ENCODE data around the gene DNASE1L2. TPM values are rescaled to one million over a fixed set of nuclear protein-coding genes. Genes with fewer than 3 reads are reported as not detected.

DNASE1L2 gene
- total and polyA plus RNA-seq, 11 donors = 0.12 to 0.51 (median 0.34) TPM; not detected in 2

- WGBS, 4 donors = 1 to 5% (median 1%) methylated on average over 10 to 98 of the region's 98 CpGs
- H3K9me3 ChIP-seq = no peaks in the 10 kb centered on the region
Observed at GRCh38 chr16:2213817-2214718, 22.2 kb upstream of the DNASE1L2 start.

GRCh38 chr16:2214719-2214968 is 21.6 kb upstream of the DNASE1L2 start, which contains the start of gene PGP:
TSS of gene PGP (minus strand) at chr16:2214840. CDS start at chr16:2214777, 63 bp downstream.
- TF ChIP-seq, protein P1, sequence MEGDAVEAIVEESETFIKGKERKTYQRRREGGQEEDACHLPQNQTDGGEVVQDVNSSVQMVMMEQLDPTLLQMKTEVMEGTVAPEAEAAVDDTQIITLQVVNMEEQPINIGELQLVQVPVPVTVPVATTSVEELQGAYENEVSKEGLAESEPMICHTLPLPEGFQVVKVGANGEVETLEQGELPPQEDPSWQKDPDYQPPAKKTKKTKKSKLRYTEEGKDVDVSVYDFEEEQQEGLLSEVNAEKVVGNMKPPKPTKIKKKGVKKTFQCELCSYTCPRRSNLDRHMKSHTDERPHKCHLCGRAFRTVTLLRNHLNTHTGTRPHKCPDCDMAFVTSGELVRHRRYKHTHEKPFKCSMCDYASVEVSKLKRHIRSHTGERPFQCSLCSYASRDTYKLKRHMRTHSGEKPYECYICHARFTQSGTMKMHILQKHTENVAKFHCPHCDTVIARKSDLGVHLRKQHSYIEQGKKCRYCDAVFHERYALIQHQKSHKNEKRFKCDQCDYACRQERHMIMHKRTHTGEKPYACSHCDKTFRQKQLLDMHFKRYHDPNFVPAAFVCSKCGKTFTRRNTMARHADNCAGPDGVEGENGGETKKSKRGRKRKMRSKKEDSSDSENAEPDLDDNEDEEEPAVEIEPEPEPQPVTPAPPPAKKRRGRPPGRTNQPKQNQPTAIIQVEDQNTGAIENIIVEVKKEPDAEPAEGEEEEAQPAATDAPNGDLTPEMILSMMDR (IDR thresholded peaks at IDR 0.05) = no peak
- no peak for TF ChIP-seq POLR2A (IDR thresholded peaks at IDR 0.05)
- Histone ChIP-seq H3K9me3 (no peaks in the 10 kb centered on the region), H3K36me3 (peaks cover 0 to 14% (median 5%) of the 10 kb centered on the region in 9 donors), H3K27ac (peak within 1 kb of the TSS; percentile 84 to 99 (median 95)), H3K4me3 (peak within 1 kb of the TSS; percentile 64 to 99 (median 88)), H3K4me1 (peaks cover 14 to 49% (median 29%) of the 10 kb centered on the region in 12 donors), H3K27me3 (no peaks in the 10 kb centered on the region)
- no peak for DNase-seq
- 0 to 1% (median 1%) methylated on average over 14 to 48 of the region's 48 CpGs for WGBS, 4 donors
- ATAC-seq = peak in 2 of 4 donors; percentile 82 to 87
- intact Hi-C loops (cut with DNase I) = loop anchor here in 1 of 10 donors (10.0 kb wide), 1 partner anchor 60 kb away; the partner anchor contains the start of gene TRAF7

More at GRCh38 chr16:2213817-2214718, 22.2 kb upstream of the DNASE1L2 start:
- peak overlapping the region; percentile 27 to 94 (median 88) for H3K27ac ChIP-seq
- intact Hi-C loops (cut with DNase I) = loop anchor here in 1 of 10 donors (10.0 kb wide), 1 partner anchor 59 kb away; the partner anchor contains the start of gene TRAF7
- no peak for DNase-seq
- peaks cover 0 to 20% (median 11%) of the 10 kb centered on the region in 9 donors for H3K36me3 ChIP-seq
- peaks cover 14 to 52% (median 29%) of the 10 kb centered on the region in 12 donors for H3K4me1 ChIP-seq
- TF ChIP-seq, protein P1 (IDR thresholded peaks at IDR 0.05) = no peak
- no peak for TF ChIP-seq POLR2A (IDR thresholded peaks at IDR 0.05)
- H3K4me3 ChIP-seq = peak overlapping the region; percentile 64 to 99 (median 88)
- ATAC-seq = no peak
- H3K27me3 ChIP-seq = no peaks in the 10 kb centered on the region

- H3K4me1 ChIP-seq = peaks cover 14 to 38% (median 27%) of the 10 kb centered on the region in 12 donors
- H3K4me3 ChIP-seq = no peak overlapping the region
- H3K9me3 ChIP-seq = no peaks in the 10 kb centered on the region
- no peak for TF ChIP-seq POLR2A (IDR thresholded peaks at IDR 0.05)
- TF ChIP-seq, protein P1 (IDR thresholded peaks at IDR 0.05) = no peak
- intact Hi-C loops (cut with DNase I) = loop anchor here in 1 of 10 donors (10.0 kb wide), 1 partner anchor 62 kb away; the partner anchor contains the start of gene TRAF7
- DNase-seq (no peak), ATAC-seq (no peak)
- 97 to 99% (median 98%) methylated on average over 4 of the region's 4 CpGs for WGBS, 4 donors
- peaks cover 0 to 9% (median 0%) of the 10 kb centered on the region in 9 donors for H3K36me3 ChIP-seq
- no peaks in the 10 kb centered on the region for H3K27me3 ChIP-seq
- no peak overlapping the region for H3K27ac ChIP-seq
Observed at GRCh38 chr16:2216330-2216729, 19.9 kb upstream of the DNASE1L2 start.
